Activated CD8-positive, alpha-beta memory T cell treated with anti-CD3 and anti-CD28 coated beads for 24 hours (primary cell): ENCODE measurements around the gene PNMA6E.

ENCODE experiments used
- DNase-seq: peaks from one replicate; pipeline ENCODE4 v3.0.0-alpha.2; 2020

PNMA6E gene

GRCh38 chrX:153401133-153401764 is at the start of gene PNMA6E:
Gene PNMA6E, minus strand, starts transcription at chrX:153401350. Its CDS starts 2,501 bp downstream, at chrX:153398849.
- DNase-seq = no peak

- no peak for DNase-seq
These were observed 49.8 kb upstream of the PNMA6E start for GRCh38 chrX:153450949-153451277.

- no peak for DNase-seq
These were observed 49.2 kb upstream of the PNMA6E start for GRCh38 chrX:153450114-153450948.

- no peak for DNase-seq
These were observed 48.4 kb upstream of the PNMA6E start for GRCh38 chrX:153449368-153450113.

GRCh38 chrX:153448556-153449367 is 47.6 kb upstream of the PNMA6E start:
- no peak for DNase-seq

- DNase-seq = no peak
These were observed 46.4 kb upstream of the PNMA6E start for GRCh38 chrX:153447581-153447960.

- no peak for DNase-seq
These were observed 45.9 kb upstream of the PNMA6E start for GRCh38 chrX:153446950-153447580.

GRCh38 chrX:153446636-153446936 is 45.4 kb upstream of the PNMA6E start:
- no peak for DNase-seq

GRCh38 chrX:153445856-153446635 is 44.9 kb upstream of the PNMA6E start, which contains the start of gene TREX2:
Gene TREX2, minus strand, starts transcription at chrX:153446056. Its CDS starts 626 bp downstream, at chrX:153445430.
- DNase-seq = no peak

- DNase-seq = no peak
These were observed 44.1 kb upstream of the PNMA6E start for GRCh38 chrX:153445106-153445855.

GRCh38 chrX:153444333-153445011 is 43.3 kb upstream of the PNMA6E start:
- DNase-seq = no peak

- no peak for DNase-seq
These were observed 42.6 kb upstream of the PNMA6E start for GRCh38 chrX:153443476-153444332.

- DNase-seq = no peak
These were observed 41.3 kb upstream of the PNMA6E start for GRCh38 chrX:153442463-153442862.

GRCh38 chrX:153441981-153442380 is 40.8 kb upstream of the PNMA6E start:
- no peak for DNase-seq

- no peak for DNase-seq
These were observed 40.1 kb upstream of the PNMA6E start for GRCh38 chrX:153441296-153441695.

- DNase-seq = no peak
These were observed 39.5 kb upstream of the PNMA6E start for GRCh38 chrX:153440556-153441135.

- no peak for DNase-seq
These were observed 38.8 kb upstream of the PNMA6E start for GRCh38 chrX:153439977-153440376.

- DNase-seq = no peak
These were observed 37.4 kb upstream of the PNMA6E start for GRCh38 chrX:153438532-153438931.

GRCh38 chrX:153435845-153436244 is 34.7 kb upstream of the PNMA6E start:
- DNase-seq = no peak
